Astrocyte (in vitro differentiated cells and primary cell): ENCODE measurements around the gene HSD17B13. TPM values are rescaled to one million over a fixed set of nuclear protein-coding genes. Genes with fewer than 3 reads are reported as not detected.

Experiments used
- DNase-seq: peaks from one replicate; pipeline ENCODE4 v3.0.0-alpha.2; 2010; ENCODE audit warnings: low read depth
- FAIRE-seq: peaks from 2 replicates; lab custom pipeline; 2011; peaks lifted over from hg19 to GRCh38; lab: Jason Lieb, UNC
- H2AFZ ChIP-seq: 2 replicates; pipeline ENCODE4 v1.6.0; 2012; ENCODE audit warnings: low read depth, low read length, inconsistent platforms
- H3K27ac ChIP-seq: 2 replicates; pipeline ENCODE4 v1.5.1; 2011; ENCODE audit warnings: low read depth, low read length, inconsistent platforms
- H3K27me3 ChIP-seq: 2 replicates; pipeline ENCODE4 v1.6.0; 2011; ENCODE audit warnings: low read length, inconsistent platforms; ENCODE audit not compliant: insufficient read depth
- H3K36me3 ChIP-seq: 2 replicates; pipeline ENCODE4 v1.5.1; 2011; ENCODE audit warnings: low read length, inconsistent platforms; ENCODE audit not compliant: insufficient read depth
- H3K4me1 ChIP-seq: 2 replicates; pipeline ENCODE4 v1.5.1; 2011; ENCODE audit warnings: low read length, inconsistent platforms; ENCODE audit not compliant: insufficient read depth
- H3K4me2 ChIP-seq: 2 replicates; pipeline ENCODE4 v1.6.0; 2012; ENCODE audit warnings: low read length, inconsistent platforms
- H3K4me3 ChIP-seq: 2 replicates; pipeline ENCODE4 v1.5.1; 2011; ENCODE audit warnings: low read depth, mild to moderate bottlenecking, low read length, inconsistent platforms; ENCODE audit not compliant: insufficient read depth
- H3K79me2 ChIP-seq: 2 replicates; pipeline ENCODE4 v1.6.0; 2012; ENCODE audit warnings: mild to moderate bottlenecking, low read length, inconsistent platforms; ENCODE audit not compliant: insufficient read depth
- H3K9ac ChIP-seq: 2 replicates; pipeline ENCODE4 v1.6.0; 2012; ENCODE audit warnings: mild to moderate bottlenecking, low read length, inconsistent platforms
- H3K9me3 ChIP-seq: 2 replicates; pipeline ENCODE4 v1.5.1; 2012; ENCODE audit warnings: low read depth, mild to moderate bottlenecking, low read length, inconsistent platforms; ENCODE audit not compliant: insufficient read depth
- H4K20me1 ChIP-seq: 2 replicates; pipeline ENCODE4 v1.6.0; 2012; ENCODE audit warnings: low read length, inconsistent platforms; ENCODE audit not compliant: insufficient read depth
- H3K27ac Mint-ChIP-seq: one replicate; pipeline ENCODE4 v1.8.0; 2021; ENCODE audit warnings: mild to moderate bottlenecking, mixed read lengths; ENCODE audit not compliant: unreplicated experiment
- H3K27me3 Mint-ChIP-seq: one replicate; pipeline ENCODE4 v1.8.0; 2021; ENCODE audit warnings: low read depth, mixed read lengths; ENCODE audit not compliant: unreplicated experiment
- H3K36me3 Mint-ChIP-seq: one replicate; pipeline ENCODE4 v1.8.0; 2021; ENCODE audit warnings: low read depth, mixed read lengths; ENCODE audit not compliant: unreplicated experiment
- H3K4me1 Mint-ChIP-seq: one replicate; pipeline ENCODE4 v1.8.0; 2021; ENCODE audit warnings: low read depth, mixed read lengths; ENCODE audit not compliant: unreplicated experiment
- H3K4me3 Mint-ChIP-seq: one replicate; pipeline ENCODE4 v1.8.0; 2021; ENCODE audit warnings: mild to moderate bottlenecking, moderate library complexity, mixed read lengths; ENCODE audit not compliant: unreplicated experiment
- H3K9me3 Mint-ChIP-seq: one replicate; pipeline ENCODE4 v1.8.0; 2021; ENCODE audit warnings: mild to moderate bottlenecking, mixed read lengths; ENCODE audit not compliant: unreplicated experiment
- EZH2 ChIP-seq: IDR thresholded peaks from 2 replicates; pipeline ENCODE4 v1.6.1; 2012; ENCODE audit warnings: mild to moderate bottlenecking, low read length, inconsistent platforms; ENCODE audit not compliant: insufficient read depth
- total RNA-seq: library from RNA; stranded (reverse); gene quantifications from 2 replicates; pipeline ENCODE4 v1.2.1, GENCODE V29; 2021
- TF ChIP-seq, protein P1 (sequence below): IDR thresholded peaks from 2 replicates; pipeline ENCODE4 v1.5.1; 2011; ENCODE audit warnings: low read depth, mild to moderate bottlenecking, inconsistent platforms, low read length, moderate library complexity; ENCODE audit not compliant: insufficient read depth

Gene HSD17B13
- total RNA-seq, 1 donor from 2014 or later = 0.09 TPM

DNA sequence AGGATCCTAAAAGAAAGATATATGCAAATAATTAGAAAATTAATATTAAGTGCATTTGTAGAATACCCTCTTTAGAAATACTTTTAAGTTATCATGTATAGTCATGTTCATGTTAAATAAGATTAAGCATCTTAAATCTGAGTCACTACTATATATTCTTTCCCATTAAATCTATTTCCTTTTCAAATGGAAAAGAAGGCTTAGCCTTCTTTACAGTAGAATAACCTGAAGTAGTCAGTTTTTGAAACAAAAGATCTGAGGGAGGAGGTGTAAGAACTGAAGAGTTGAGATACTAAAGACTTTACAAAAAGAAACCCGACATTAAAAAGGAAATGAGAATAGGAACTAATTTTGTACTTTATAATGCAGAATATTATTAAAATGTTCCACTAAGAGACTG is 14.7 kb upstream of the HSD17B13 start:
- no peaks in the 10 kb centered on the region for H3K4me1 ChIP-seq
- no peak overlapping the region for H2AFZ ChIP-seq
- DNase-seq = no peak
- peaks cover 17% of the 10 kb centered on the region for H3K36me3 Mint-ChIP-seq
- H3K9ac ChIP-seq = no peak overlapping the region
- H3K4me2 ChIP-seq = no peak overlapping the region
- FAIRE-seq = no peak
- no peaks in the 10 kb centered on the region for H3K27me3 ChIP-seq
- H3K79me2 ChIP-seq = no peaks in the 10 kb centered on the region
- no peaks in the 10 kb centered on the region for H4K20me1 ChIP-seq
- TF ChIP-seq, protein P1, sequence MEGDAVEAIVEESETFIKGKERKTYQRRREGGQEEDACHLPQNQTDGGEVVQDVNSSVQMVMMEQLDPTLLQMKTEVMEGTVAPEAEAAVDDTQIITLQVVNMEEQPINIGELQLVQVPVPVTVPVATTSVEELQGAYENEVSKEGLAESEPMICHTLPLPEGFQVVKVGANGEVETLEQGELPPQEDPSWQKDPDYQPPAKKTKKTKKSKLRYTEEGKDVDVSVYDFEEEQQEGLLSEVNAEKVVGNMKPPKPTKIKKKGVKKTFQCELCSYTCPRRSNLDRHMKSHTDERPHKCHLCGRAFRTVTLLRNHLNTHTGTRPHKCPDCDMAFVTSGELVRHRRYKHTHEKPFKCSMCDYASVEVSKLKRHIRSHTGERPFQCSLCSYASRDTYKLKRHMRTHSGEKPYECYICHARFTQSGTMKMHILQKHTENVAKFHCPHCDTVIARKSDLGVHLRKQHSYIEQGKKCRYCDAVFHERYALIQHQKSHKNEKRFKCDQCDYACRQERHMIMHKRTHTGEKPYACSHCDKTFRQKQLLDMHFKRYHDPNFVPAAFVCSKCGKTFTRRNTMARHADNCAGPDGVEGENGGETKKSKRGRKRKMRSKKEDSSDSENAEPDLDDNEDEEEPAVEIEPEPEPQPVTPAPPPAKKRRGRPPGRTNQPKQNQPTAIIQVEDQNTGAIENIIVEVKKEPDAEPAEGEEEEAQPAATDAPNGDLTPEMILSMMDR = no peak
- peaks cover 11% of the 10 kb centered on the region for H3K9me3 Mint-ChIP-seq
- H3K4me3 ChIP-seq = no peak overlapping the region
- no peaks in the 10 kb centered on the region for H3K4me1 Mint-ChIP-seq
- H3K27ac Mint-ChIP-seq = no peak overlapping the region
- H3K4me3 Mint-ChIP-seq = no peak overlapping the region
- H3K36me3 ChIP-seq = no peaks in the 10 kb centered on the region
- H3K27me3 Mint-ChIP-seq = no peaks in the 10 kb centered on the region
- H3K9me3 ChIP-seq = peaks cover 3% of the 10 kb centered on the region
- H3K27ac ChIP-seq = no peak overlapping the region

DNA sequence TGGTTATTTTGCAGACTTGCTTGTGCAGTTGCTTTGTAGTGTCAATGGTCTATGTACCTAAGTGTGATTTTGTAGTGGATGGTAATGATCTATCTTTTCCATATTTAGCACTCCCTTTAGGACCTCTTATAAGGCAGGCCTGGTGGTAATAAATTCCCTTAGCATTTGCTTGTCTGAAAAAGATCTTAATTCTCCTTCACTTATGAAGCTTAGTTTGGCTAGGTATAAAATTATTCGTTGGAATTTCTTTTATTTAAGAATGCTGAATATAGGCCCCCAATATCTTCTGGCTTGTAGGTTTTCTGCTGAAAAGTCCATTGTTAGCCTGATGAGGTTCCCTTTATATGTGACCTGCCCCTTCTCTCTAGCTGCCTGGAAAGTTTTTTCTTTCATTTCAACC is 10.6 kb upstream of the HSD17B13 start:
- H3K4me1 ChIP-seq = no peaks in the 10 kb centered on the region

DNA sequence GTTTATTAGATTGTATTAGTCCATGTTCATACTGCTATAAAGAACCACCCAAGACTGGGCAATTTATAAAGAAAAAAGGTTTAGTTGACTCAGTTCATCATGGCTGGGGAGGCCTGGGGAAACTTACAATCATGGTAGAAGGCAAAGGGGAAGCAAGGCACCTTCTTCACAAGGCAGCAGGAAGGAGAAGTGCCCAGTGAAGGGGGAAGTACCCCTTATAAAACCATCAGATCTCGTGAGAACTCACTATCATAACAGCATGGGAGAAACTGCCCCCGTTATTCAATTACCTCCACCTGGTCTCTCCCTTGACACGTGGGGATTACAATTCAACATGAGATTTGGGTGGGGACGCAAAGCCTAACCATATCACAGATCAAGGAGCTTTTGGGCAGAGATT is 8.1 kb upstream of the HSD17B13 start:
- Histone ChIP-seq H3K79me2 (no peaks in the 10 kb centered on the region), H3K27ac (no peak overlapping the region), H3K4me1 (no peaks in the 10 kb centered on the region), H2AFZ (no peak overlapping the region), H3K27me3 (no peaks in the 10 kb centered on the region), H3K9ac (no peak overlapping the region), H3K9me3 (peaks cover 3% of the 10 kb centered on the region), H3K36me3 (no peaks in the 10 kb centered on the region), H4K20me1 (no peaks in the 10 kb centered on the region), H3K4me2 (no peak overlapping the region), H3K4me3 (no peak overlapping the region)
- Mint-ChIP-seq H3K4me3 (no peak overlapping the region), H3K36me3 (peaks cover 7% of the 10 kb centered on the region), H3K4me1 (no peaks in the 10 kb centered on the region), H3K27me3 (no peaks in the 10 kb centered on the region), H3K27ac (no peak overlapping the region), H3K9me3 (peaks cover 13% of the 10 kb centered on the region)
- no peak for DNase-seq
- TF ChIP-seq, protein P1 = no peak
- no peak for TF ChIP-seq EZH2
- no peak for FAIRE-seq

More for the DNA sequence above, 10.6 kb upstream of the HSD17B13 start:
- H3K27me3 ChIP-seq = no peaks in the 10 kb centered on the region
- H3K36me3 Mint-ChIP-seq = peaks cover 14% of the 10 kb centered on the region
- H3K9ac ChIP-seq = no peak overlapping the region
- H3K27ac Mint-ChIP-seq = no peak overlapping the region
- no peaks in the 10 kb centered on the region for H3K27me3 Mint-ChIP-seq
- H4K20me1 ChIP-seq = no peaks in the 10 kb centered on the region
- FAIRE-seq (no peak), DNase-seq (no peak)
- peaks cover 3% of the 10 kb centered on the region for H3K9me3 ChIP-seq
- H3K4me2 ChIP-seq = no peak overlapping the region
- H3K4me3 Mint-ChIP-seq = no peak overlapping the region
- no peaks in the 10 kb centered on the region for H3K36me3 ChIP-seq
- TF ChIP-seq, protein P1 = no peak
- no peak for TF ChIP-seq EZH2
- H3K4me1 Mint-ChIP-seq = no peaks in the 10 kb centered on the region
- H3K27ac ChIP-seq = no peak overlapping the region
- H3K4me3 ChIP-seq = no peak overlapping the region
- no peak overlapping the region for H2AFZ ChIP-seq
- H3K79me2 ChIP-seq = no peaks in the 10 kb centered on the region
- H3K9me3 Mint-ChIP-seq = peaks cover 13% of the 10 kb centered on the region
